ENCODE data around the gene RSRC2.
"Not testable (repeated sequence)": the region's sequence is repeated elsewhere in the genome, so short reads cannot be mapped to it uniquely, and the experiment has no call there.

DNA sequence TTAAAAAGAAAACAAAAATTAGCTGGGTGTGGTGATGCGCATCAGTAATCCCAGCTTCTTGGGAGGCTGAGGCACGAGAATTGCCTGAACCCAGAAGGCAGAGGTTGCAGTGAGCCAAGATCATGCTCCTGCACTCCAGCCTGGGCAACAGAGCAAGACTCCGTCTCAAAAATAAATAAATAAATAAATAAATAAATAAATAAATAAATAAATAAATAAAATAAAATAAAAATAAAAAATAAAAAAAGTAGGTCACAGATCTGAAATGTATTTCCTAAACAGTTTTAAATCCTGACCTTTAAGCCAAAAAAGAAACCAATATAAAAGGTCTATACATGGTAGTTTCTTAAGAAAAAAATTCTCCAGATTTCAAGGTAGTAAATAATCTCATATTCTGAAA is 13.7 kb downstream of the RSRC2 start:
- TF ChIP-seq, protein P1, sequence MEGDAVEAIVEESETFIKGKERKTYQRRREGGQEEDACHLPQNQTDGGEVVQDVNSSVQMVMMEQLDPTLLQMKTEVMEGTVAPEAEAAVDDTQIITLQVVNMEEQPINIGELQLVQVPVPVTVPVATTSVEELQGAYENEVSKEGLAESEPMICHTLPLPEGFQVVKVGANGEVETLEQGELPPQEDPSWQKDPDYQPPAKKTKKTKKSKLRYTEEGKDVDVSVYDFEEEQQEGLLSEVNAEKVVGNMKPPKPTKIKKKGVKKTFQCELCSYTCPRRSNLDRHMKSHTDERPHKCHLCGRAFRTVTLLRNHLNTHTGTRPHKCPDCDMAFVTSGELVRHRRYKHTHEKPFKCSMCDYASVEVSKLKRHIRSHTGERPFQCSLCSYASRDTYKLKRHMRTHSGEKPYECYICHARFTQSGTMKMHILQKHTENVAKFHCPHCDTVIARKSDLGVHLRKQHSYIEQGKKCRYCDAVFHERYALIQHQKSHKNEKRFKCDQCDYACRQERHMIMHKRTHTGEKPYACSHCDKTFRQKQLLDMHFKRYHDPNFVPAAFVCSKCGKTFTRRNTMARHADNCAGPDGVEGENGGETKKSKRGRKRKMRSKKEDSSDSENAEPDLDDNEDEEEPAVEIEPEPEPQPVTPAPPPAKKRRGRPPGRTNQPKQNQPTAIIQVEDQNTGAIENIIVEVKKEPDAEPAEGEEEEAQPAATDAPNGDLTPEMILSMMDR (IDR thresholded peaks at IDR 0.05 in 4 of 5, conservative IDR thresholded peaks at IDR 0.05 in 1 of 5): not testable (repeated sequence)
- TF ChIP-seq POLR2A (IDR thresholded peaks at IDR 0.05): not testable (repeated sequence)
